NT2/D1 (cell line): Measurements from ENCODE around the gene FOCAD.
A peak's percentile ranks its signal among the peaks of the same experiment; 100 is the strongest.
"Not testable (repeated sequence)": the region's sequence is repeated elsewhere in the genome, so short reads cannot be mapped to it uniquely, and the experiment has no call there.

Experiments used
- DNase-seq: peaks from one replicate; pipeline ENCODE4 v3.0.0-alpha.2; 2011; ENCODE audit warnings: low read depth, low spot score
- H3K27me3 ChIP-seq: 2 replicates; pipeline ENCODE4 v1.6.0; 2011; ENCODE audit warnings: mild to moderate bottlenecking; ENCODE audit not compliant: insufficient read length, insufficient read depth
- H3K36me3 ChIP-seq: 2 replicates; pipeline ENCODE4 v1.6.1; 2011; ENCODE audit warnings: mild to moderate bottlenecking, low read length, mixed read lengths; ENCODE audit not compliant: insufficient read depth, insufficient read length
- H3K4me1 ChIP-seq: 2 replicates; pipeline ENCODE4 v1.5.1; 2011; ENCODE audit not compliant: insufficient read depth, insufficient read length
- H3K4me3 ChIP-seq: 2 replicates; pipeline ENCODE4 v1.5.1; 2011; ENCODE audit warnings: low read depth; ENCODE audit not compliant: insufficient read length
- H3K9ac ChIP-seq: 2 replicates; pipeline ENCODE4 v1.6.0; 2011; ENCODE audit warnings: low read depth; ENCODE audit not compliant: insufficient read length
- H3K9me3 ChIP-seq: 2 replicates; pipeline ENCODE4 v1.5.1; 2011; ENCODE audit warnings: mild to moderate bottlenecking, low read length; ENCODE audit not compliant: insufficient read depth
- SUZ12 ChIP-seq: IDR thresholded peaks from 2 replicates; pipeline ENCODE4 v1.6.1; 2011; ENCODE audit not compliant: insufficient read length, insufficient read depth; ENCODE audit errors: extremely low read depth
- YY1 ChIP-seq: IDR thresholded peaks from 2 replicates; pipeline ENCODE4 v1.6.1; 2011; ENCODE audit not compliant: insufficient read length, insufficient read depth
- ZNF274 ChIP-seq: IDR thresholded peaks from 2 replicates; pipeline ENCODE4 v1.6.1; 2011; ENCODE audit warnings: mild to moderate bottlenecking, low read depth, low read length

The FOCAD gene

GRCh38 chr9:20659474-20659967 lies 24.5 kb upstream of the FOCAD start:
- H3K27me3 ChIP-seq = no peaks in the 10 kb centered on the region
- H3K9me3 ChIP-seq = peaks cover 4% of the 10 kb centered on the region; the same call in 1 of the 2 replicates
- peaks cover 4% of the 10 kb centered on the region for H3K36me3 ChIP-seq
- H3K4me1 ChIP-seq = no peaks in the 10 kb centered on the region
- no peak for TF ChIP-seq SUZ12
- TF ChIP-seq YY1 = no peak
- no peak for TF ChIP-seq ZNF274
- H3K4me3 ChIP-seq = peak overlapping the region; percentile 1
- no peak overlapping the region for H3K9ac ChIP-seq
- DNase-seq = no peak

- Histone ChIP-seq H3K4me1 (no peaks in the 10 kb centered on the region), H3K4me3 (no peak overlapping the region), H3K27me3 (no peaks in the 10 kb centered on the region), H3K36me3 (peaks cover 4% of the 10 kb centered on the region), H3K9me3 (no peaks in the 10 kb centered on the region), H3K9ac (no peak overlapping the region)
- TF ChIP-seq ZNF274 = peak; percentile 27; the same call in 1 of the 2 replicates
- TF ChIP-seq YY1 = no peak
- no peak for DNase-seq
These were observed 21.9 kb upstream of the FOCAD start for GRCh38 chr9:20662156-20662555.

- no peak for TF ChIP-seq SUZ12
- TF ChIP-seq YY1 = no peak
- TF ChIP-seq ZNF274 = no peak
- no peaks in the 10 kb centered on the region for H3K27me3 ChIP-seq
- no peak for DNase-seq
- peaks cover 4% of the 10 kb centered on the region for H3K36me3 ChIP-seq
- no peak overlapping the region for H3K9ac ChIP-seq
- no peak overlapping the region for H3K4me3 ChIP-seq
- no peaks in the 10 kb centered on the region for H3K9me3 ChIP-seq
- no peaks in the 10 kb centered on the region for H3K4me1 ChIP-seq
These were observed 20.9 kb upstream of the FOCAD start for GRCh38 chr9:20663133-20663532.

- no peaks in the 10 kb centered on the region for H3K27me3 ChIP-seq
- H3K36me3 ChIP-seq = peaks cover 4% of the 10 kb centered on the region
- no peak for TF ChIP-seq ZNF274
- TF ChIP-seq SUZ12 = no peak
- H3K4me1 ChIP-seq = no peaks in the 10 kb centered on the region
- no peak overlapping the region for H3K9ac ChIP-seq
- no peaks in the 10 kb centered on the region for H3K9me3 ChIP-seq
- H3K4me3 ChIP-seq = no peak overlapping the region
- DNase-seq = peak; percentile 27
These were observed 19.6 kb upstream of the FOCAD start for GRCh38 chr9:20664501-20664900.

GRCh38 chr9:20670395-20670794 lies 13.7 kb upstream of the FOCAD start:
- TF ChIP-seq YY1 (no peak), SUZ12 (no peak), ZNF274 (no peak)
- Histone ChIP-seq H3K4me1 (no peaks in the 10 kb centered on the region), H3K9ac (no peak overlapping the region)

GRCh38 chr9:20671635-20672034 lies 12.4 kb upstream of the FOCAD start:
- no peaks in the 10 kb centered on the region for H3K4me1 ChIP-seq
- no peak overlapping the region for H3K9ac ChIP-seq
- H3K27me3 ChIP-seq = no peaks in the 10 kb centered on the region
- H3K9me3 ChIP-seq = no peaks in the 10 kb centered on the region
- TF ChIP-seq SUZ12 (no peak), YY1 (no peak), ZNF274 (no peak)
- H3K36me3 ChIP-seq = peaks cover 4% of the 10 kb centered on the region
- no peak for DNase-seq
- no peak overlapping the region for H3K4me3 ChIP-seq

More at GRCh38 chr9:20670395-20670794, 13.7 kb upstream of the FOCAD start:
- no peaks in the 10 kb centered on the region for H3K9me3 ChIP-seq
- H3K36me3 ChIP-seq = peaks cover 4% of the 10 kb centered on the region
- no peak for DNase-seq
- no peak overlapping the region for H3K4me3 ChIP-seq
- H3K27me3 ChIP-seq = no peaks in the 10 kb centered on the region

GRCh38 chr9:20673537-20673936 lies 10.5 kb upstream of the FOCAD start:
- H3K9ac ChIP-seq, H3K36me3 ChIP-seq, H3K27me3 ChIP-seq, H3K4me3 ChIP-seq, H3K9me3 ChIP-seq, DNase-seq, H3K4me1 ChIP-seq: not testable (repeated sequence)

- Histone ChIP-seq H3K9me3 (no peaks in the 10 kb centered on the region), H3K27me3 (no peaks in the 10 kb centered on the region), H3K4me3 (no peak overlapping the region), H3K4me1 (no peaks in the 10 kb centered on the region), H3K9ac (no peak overlapping the region), H3K36me3 (peaks cover 2% of the 10 kb centered on the region)
- DNase-seq = no peak
- TF ChIP-seq SUZ12 (no peak), YY1 (no peak), ZNF274 (no peak)
These were observed 2.6 kb upstream of the FOCAD start for GRCh38 chr9:20681467-20681866.
